Liver (tissue), 3 donors: Measurements from ENCODE around the gene C9orf50.

Source experiments
- EGR1 ChIP-seq, 2 donors: IDR thresholded peaks; 2 replicates each; pipeline ENCODE4 v1.6.1; 2016 to 2018; ENCODE audit warnings: antibody characterized with exemption in 2 of 2, low read depth in 2 of 2
- FOXA1 ChIP-seq: IDR thresholded peaks from 2 replicates; pipeline ENCODE4 v1.6.1; 2016; ENCODE audit warnings: antibody characterized with exemption
- GABPA ChIP-seq, 2 donors: IDR thresholded peaks in 1 of 2; conservative IDR thresholded peaks in 1 of 2; 2 replicates each; pipeline ENCODE4 v1.6.1; 2016; ENCODE audit warnings: antibody characterized with exemption in 2 of 2, mild to moderate bottlenecking in 1 of 2, moderate library complexity in 1 of 2
- HNF4A ChIP-seq, 2 donors: conservative IDR thresholded peaks; 2 replicates each; pipeline ENCODE4 v1.6.1; 2016; ENCODE audit warnings: antibody characterized with exemption in 2 of 2, mild to moderate bottlenecking in 2 of 2
- JUND ChIP-seq, 2 donors: IDR thresholded peaks; 2 replicates each; pipeline ENCODE4 v1.6.1; 2016; ENCODE audit warnings: antibody characterized with exemption in 2 of 2
- RAD21 ChIP-seq, 2 donors: IDR thresholded peaks; 2 replicates each; pipeline ENCODE4 v1.6.1; 2016; ENCODE audit warnings: antibody characterized with exemption in 2 of 2, mild to moderate bottlenecking in 2 of 2
- SP1 ChIP-seq: IDR thresholded peaks from 2 replicates; pipeline ENCODE4 v1.6.1; 2018; ENCODE audit warnings: antibody characterized with exemption, mild to moderate bottlenecking
- TAF1 ChIP-seq: conservative IDR thresholded peaks from 2 replicates; pipeline ENCODE4 v1.6.1; 2016; ENCODE audit warnings: antibody characterized with exemption, mild to moderate bottlenecking
- YY1 ChIP-seq: IDR thresholded peaks from 2 replicates; pipeline ENCODE4 v1.6.1; 2016; ENCODE audit warnings: antibody characterized with exemption, mild to moderate bottlenecking
- TF ChIP-seq, protein P1 (sequence below): IDR thresholded peaks from 2 replicates; pipeline ENCODE4 v1.6.1; 2016; ENCODE audit warnings: antibody characterized with exemption, mild to moderate bottlenecking
- TF ChIP-seq, protein P2 (sequence below): IDR thresholded peaks from 2 replicates; pipeline ENCODE4 v1.6.1; 2016; ENCODE audit warnings: antibody characterized with exemption
- TF ChIP-seq, protein P3 (sequence below): fragments of 150-350 bp; IDR thresholded peaks from 2 replicates; pipeline ENCODE4 v1.5.1; 2017; ENCODE audit warnings: improper control_type of control experiment, low read depth, low read length; ENCODE audit not compliant: missing input control
- TF ChIP-seq, protein P4 (sequence below): IDR thresholded peaks from 2 replicates; pipeline ENCODE4 v1.6.1; 2016; ENCODE audit warnings: antibody characterized with exemption
- donor health status: healthy.
- donor health status: healthy.

DNA sequence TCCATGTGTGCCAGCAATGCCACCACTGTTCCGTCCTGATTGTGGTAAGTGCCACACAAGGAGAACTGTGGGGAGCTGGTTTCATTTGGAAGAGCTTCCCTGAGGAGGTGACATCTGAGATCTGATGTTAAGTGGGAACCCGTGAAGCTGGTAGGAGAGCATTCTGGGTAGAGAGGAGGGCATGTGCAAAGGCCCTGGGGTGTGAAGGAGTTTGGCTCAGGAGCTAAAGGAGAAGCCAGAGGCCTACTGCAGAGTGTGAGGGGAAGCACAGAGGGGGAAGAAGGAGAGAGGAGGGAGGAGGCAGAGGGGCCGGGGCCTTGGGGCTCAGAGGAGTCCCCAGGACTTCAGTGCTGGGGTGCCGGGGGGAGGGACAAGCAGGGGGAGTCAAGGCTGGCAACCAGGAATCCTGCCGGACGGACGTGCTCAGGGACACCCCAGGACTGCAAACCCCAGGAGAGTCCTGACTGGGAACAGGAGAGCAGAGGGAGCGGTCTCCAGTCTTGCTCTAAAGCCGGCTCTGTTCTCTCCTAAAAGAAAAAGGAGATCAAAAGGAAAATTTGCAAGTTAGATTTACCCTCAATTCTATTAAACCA is 19.7 kb downstream of the C9orf50 start:
- no peak for TF ChIP-seq SP1
- no peak for TF ChIP-seq RAD21 (IDR thresholded peaks at IDR 0.05)
- TF ChIP-seq, protein P1, sequence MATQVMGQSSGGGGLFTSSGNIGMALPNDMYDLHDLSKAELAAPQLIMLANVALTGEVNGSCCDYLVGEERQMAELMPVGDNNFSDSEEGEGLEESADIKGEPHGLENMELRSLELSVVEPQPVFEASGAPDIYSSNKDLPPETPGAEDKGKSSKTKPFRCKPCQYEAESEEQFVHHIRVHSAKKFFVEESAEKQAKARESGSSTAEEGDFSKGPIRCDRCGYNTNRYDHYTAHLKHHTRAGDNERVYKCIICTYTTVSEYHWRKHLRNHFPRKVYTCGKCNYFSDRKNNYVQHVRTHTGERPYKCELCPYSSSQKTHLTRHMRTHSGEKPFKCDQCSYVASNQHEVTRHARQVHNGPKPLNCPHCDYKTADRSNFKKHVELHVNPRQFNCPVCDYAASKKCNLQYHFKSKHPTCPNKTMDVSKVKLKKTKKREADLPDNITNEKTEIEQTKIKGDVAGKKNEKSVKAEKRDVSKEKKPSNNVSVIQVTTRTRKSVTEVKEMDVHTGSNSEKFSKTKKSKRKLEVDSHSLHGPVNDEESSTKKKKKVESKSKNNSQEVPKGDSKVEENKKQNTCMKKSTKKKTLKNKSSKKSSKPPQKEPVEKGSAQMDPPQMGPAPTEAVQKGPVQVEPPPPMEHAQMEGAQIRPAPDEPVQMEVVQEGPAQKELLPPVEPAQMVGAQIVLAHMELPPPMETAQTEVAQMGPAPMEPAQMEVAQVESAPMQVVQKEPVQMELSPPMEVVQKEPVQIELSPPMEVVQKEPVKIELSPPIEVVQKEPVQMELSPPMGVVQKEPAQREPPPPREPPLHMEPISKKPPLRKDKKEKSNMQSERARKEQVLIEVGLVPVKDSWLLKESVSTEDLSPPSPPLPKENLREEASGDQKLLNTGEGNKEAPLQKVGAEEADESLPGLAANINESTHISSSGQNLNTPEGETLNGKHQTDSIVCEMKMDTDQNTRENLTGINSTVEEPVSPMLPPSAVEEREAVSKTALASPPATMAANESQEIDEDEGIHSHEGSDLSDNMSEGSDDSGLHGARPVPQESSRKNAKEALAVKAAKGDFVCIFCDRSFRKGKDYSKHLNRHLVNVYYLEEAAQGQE, result no peak
- TF ChIP-seq YY1, result no peak
- no peak for TF ChIP-seq JUND (IDR thresholded peaks at IDR 0.05)
- TF ChIP-seq, protein P2, sequence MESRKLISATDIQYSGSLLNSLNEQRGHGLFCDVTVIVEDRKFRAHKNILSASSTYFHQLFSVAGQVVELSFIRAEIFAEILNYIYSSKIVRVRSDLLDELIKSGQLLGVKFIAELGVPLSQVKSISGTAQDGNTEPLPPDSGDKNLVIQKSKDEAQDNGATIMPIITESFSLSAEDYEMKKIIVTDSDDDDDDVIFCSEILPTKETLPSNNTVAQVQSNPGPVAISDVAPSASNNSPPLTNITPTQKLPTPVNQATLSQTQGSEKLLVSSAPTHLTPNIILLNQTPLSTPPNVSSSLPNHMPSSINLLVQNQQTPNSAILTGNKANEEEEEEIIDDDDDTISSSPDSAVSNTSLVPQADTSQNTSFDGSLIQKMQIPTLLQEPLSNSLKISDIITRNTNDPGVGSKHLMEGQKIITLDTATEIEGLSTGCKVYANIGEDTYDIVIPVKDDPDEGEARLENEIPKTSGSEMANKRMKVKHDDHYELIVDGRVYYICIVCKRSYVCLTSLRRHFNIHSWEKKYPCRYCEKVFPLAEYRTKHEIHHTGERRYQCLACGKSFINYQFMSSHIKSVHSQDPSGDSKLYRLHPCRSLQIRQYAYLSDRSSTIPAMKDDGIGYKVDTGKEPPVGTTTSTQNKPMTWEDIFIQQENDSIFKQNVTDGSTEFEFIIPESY, result no peak
- no peak for TF ChIP-seq HNF4A (conservative IDR thresholded peaks at IDR 0.05)
- TF ChIP-seq, protein P3, sequence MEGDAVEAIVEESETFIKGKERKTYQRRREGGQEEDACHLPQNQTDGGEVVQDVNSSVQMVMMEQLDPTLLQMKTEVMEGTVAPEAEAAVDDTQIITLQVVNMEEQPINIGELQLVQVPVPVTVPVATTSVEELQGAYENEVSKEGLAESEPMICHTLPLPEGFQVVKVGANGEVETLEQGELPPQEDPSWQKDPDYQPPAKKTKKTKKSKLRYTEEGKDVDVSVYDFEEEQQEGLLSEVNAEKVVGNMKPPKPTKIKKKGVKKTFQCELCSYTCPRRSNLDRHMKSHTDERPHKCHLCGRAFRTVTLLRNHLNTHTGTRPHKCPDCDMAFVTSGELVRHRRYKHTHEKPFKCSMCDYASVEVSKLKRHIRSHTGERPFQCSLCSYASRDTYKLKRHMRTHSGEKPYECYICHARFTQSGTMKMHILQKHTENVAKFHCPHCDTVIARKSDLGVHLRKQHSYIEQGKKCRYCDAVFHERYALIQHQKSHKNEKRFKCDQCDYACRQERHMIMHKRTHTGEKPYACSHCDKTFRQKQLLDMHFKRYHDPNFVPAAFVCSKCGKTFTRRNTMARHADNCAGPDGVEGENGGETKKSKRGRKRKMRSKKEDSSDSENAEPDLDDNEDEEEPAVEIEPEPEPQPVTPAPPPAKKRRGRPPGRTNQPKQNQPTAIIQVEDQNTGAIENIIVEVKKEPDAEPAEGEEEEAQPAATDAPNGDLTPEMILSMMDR, result no peak
- TF ChIP-seq, protein P4, sequence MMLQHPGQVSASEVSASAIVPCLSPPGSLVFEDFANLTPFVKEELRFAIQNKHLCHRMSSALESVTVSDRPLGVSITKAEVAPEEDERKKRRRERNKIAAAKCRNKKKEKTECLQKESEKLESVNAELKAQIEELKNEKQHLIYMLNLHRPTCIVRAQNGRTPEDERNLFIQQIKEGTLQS, result no peak
- TF ChIP-seq GABPA (IDR thresholded peaks at IDR 0.05 in 1 of 2, conservative IDR thresholded peaks at IDR 0.05 in 1 of 2), result no peak
- no peak for TF ChIP-seq FOXA1
- no peak for TF ChIP-seq EGR1 (IDR thresholded peaks at IDR 0.05; ENCODE audit: low read depth in 2 of 2)
- TF ChIP-seq TAF1, result no peak
